GM21390 (cell line): Measurements from ENCODE around the gene CACNB1.

Experiments
- ATAC-seq: cut with Tn5 transposase; IDR thresholded peaks from one replicate; pipeline ENCODE4 v1.9.1; 2021; ENCODE audit not compliant: unreplicated experiment

CACNB1 gene

GRCh38 chr17:39225959-39226683, 28.7 kb upstream of the CACNB1 start:
- no peak for ATAC-seq

- no peak for ATAC-seq
Measured at GRCh38 chr17:39225308-39225958, 28.0 kb upstream of the CACNB1 start, which contains the start of gene STAC2. Gene STAC2, minus strand, starts transcription at chr17:39225945. Its CDS starts 443 bp downstream, at chr17:39225502.

GRCh38 chr17:39224778-39225307, 27.4 kb upstream of the CACNB1 start:
- ATAC-seq = no peak

GRCh38 chr17:39223907-39224777, 26.7 kb upstream of the CACNB1 start:
- ATAC-seq = no peak

GRCh38 chr17:39222866-39223834, 25.7 kb upstream of the CACNB1 start:
- no peak for ATAC-seq

GRCh38 chr17:39222151-39222550, 24.7 kb upstream of the CACNB1 start:
- no peak for ATAC-seq

- no peak for ATAC-seq
Measured at GRCh38 chr17:39221572-39221971, 24.1 kb upstream of the CACNB1 start.

GRCh38 chr17:39219647-39220154, 22.2 kb upstream of the CACNB1 start:
- no peak for ATAC-seq

- ATAC-seq = no peak
Measured at GRCh38 chr17:39218906-39219305, 21.4 kb upstream of the CACNB1 start.

GRCh38 chr17:39217734-39218369, 20.4 kb upstream of the CACNB1 start:
- no peak for ATAC-seq

- ATAC-seq = no peak
Measured at GRCh38 chr17:39213852-39214251, 16.4 kb upstream of the CACNB1 start.

- no peak for ATAC-seq
Measured at GRCh38 chr17:39212841-39213480, 15.5 kb upstream of the CACNB1 start.

GRCh38 chr17:39212195-39212810, 14.8 kb upstream of the CACNB1 start:
- ATAC-seq = no peak

GRCh38 chr17:39210093-39210434, 12.6 kb upstream of the CACNB1 start:
- no peak for ATAC-seq

- no peak for ATAC-seq
Measured at GRCh38 chr17:39209317-39210092, 12.0 kb upstream of the CACNB1 start.

- ATAC-seq = peak; percentile 67
Measured at GRCh38 chr17:39208893-39209292, 11.4 kb upstream of the CACNB1 start.

GRCh38 chr17:39208136-39208535, 10.7 kb upstream of the CACNB1 start:
- ATAC-seq = no peak

- no peak for ATAC-seq
Measured at GRCh38 chr17:39205112-39205526, 7.7 kb upstream of the CACNB1 start.
